GM18867 (cell line): ENCODE data around the gene TMEM87B.
"Not testable (repeated sequence)": the region's sequence is repeated elsewhere in the genome, so short reads cannot be mapped to it uniquely, and the experiment has no call there.

ENCODE experiments used
- ATAC-seq: cut with Tn5 transposase; IDR thresholded peaks from one replicate; pipeline ENCODE4 v1.9.1; 2021; ENCODE audit warnings: mild to moderate bottlenecking, moderate library complexity; ENCODE audit not compliant: unreplicated experiment

The TMEM87B gene

DNA sequence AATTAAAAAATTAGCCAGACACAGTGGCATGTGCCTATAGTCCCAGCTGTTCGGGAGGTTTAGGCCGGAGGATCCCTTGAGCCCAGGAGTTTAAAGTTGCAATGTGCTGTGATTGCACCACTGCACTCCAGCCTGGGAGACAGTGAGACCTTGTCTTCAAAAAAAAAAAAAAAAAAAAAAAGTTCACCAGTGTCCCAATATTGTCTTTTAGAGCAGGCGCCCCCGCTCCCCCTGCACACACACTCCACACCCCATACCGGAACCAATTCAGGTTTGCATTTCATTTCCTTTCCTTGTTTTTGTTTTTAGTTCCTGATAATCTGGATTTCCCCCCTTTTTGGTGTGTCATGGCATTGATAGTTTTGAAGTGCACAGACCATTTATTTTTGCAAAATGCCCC is 10.4 kb downstream of the TMEM87B start:
- peak; percentile 28 for ATAC-seq

DNA sequence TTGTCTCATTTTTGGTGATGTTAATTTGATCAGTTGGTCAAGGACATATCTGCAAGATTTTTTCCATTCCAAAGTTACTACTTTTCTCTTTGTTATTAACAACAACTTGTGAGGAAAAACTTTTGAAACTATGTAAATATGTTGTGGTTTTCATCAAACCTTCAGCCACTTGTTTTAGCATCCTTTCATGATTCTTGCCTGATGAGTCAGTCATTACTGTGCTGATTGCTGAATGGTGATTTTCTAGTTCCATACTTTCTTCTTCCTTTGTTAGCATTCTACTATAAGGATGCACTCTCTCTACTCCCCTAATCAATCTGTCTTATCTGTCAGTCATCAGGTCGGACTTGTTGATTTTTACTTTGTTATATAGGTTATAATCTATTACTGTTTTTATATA is 10.9 kb downstream of the TMEM87B start:
- peak; percentile 63 for ATAC-seq

DNA sequence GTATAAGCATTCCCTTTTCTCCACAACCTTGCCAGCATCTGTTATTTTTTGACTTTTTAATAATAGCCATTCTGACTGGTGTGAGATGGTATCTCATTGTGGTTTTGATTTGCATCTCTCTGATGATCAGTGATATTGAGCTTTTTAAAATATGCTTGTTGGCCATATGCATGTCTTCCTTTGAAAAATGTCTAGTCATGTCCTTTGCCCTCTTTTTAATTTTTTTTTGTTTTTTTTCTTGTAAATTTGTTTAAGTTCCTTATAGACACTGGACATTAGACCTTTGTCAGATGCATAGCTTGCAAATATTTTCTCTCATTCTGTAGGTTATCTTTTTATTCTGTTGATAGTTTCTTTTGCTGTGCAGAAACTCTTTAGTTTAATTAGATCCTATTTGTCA is 14.7 kb downstream of the TMEM87B start:
- ATAC-seq, result not testable (repeated sequence)

DNA sequence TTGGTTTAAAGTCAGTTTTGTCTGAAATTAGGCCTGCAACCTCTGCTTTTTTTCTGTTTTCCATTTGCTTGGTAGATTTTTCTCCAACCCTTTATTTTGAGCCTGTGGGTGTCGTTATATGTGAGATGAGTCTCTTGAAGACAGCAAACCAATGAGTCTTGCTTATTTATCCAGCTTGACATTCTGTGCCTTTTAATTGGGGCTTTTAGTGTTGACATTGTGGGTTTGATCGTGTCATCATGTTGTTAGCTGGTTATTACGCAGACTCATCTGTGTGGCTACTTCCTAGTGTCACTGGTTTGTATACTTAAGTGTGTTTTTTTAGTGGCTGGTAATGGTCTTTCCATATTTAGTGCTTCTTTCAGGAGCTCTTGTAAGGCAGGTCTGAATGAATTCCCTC is 18.8 kb downstream of the TMEM87B start:
- ATAC-seq, result no peak

DNA sequence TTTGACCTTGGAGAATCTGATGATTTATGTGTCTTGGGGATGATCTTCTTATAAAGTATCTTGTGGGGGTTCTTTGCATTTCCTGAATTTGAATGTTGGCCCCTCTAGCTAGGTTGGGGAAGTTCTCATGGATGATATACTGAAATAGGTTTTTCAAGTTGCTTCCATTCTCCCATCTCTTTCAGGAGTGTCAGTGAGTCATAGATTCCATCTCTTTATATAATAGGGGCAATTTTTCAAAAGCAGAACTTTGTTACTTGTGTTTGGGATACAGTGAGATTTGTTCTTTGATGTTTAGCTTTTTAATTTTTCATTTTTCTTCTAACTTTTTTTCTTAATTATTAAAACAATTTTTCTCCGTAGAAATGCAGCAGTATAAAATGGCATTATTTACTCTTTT is 19.4 kb downstream of the TMEM87B start:
- no peak for ATAC-seq

DNA sequence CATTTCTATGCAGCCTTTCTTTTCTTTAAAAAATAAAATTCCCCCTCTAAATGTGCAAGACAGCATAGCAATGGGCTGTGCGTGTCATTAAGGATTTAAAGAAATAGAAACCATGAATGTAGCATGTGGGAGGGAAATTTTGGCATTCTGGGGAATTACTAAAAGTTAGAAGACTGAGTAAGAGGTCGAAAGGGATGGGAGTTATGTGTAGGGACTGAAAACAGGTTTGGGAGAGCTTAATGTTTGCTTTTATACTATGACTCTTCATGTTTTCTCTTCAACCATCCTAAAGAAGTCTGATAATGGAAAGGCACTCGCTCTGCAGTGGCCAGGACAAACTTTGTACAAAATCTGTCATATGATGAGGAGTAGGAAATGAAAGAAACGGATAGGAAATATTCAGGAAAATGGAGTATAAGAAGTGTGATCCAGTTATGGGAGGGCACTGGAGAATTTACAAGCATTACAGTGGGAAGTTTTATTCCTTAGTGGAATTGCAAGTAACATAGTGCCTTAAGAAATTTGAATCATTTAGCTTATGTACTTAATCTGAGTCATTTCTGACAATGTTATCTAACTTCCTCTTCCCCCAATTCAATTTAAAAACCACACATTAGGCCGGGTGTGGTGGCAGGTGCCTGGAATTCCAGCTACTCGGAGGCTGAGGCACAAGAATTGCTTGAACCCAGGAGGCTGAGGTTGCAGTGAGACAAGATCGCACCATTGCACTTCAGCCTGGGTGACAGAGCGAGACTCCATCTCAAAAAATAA is 20.6 kb downstream of the TMEM87B start:
- no peak for ATAC-seq

DNA sequence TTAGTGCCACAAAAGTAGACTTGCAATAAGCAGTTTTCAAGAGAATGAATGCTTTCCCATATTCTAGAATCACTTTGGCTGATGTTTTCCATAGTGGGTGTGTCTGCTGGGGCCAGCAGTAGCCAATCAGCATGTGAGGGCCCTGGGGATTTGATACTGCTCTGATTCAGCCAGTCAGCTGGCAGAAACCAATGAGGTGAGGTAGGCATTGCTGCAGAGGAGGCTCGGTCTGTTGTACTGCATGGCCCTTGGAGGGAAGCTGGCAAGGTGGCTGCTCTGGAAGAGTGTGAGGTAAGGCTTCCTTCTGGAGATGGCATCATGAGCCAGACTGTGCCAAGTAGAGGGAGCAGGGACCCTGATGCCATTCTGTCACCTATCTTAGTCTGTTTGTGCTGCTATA is 22.7 kb downstream of the TMEM87B start:
- ATAC-seq, result no peak

DNA sequence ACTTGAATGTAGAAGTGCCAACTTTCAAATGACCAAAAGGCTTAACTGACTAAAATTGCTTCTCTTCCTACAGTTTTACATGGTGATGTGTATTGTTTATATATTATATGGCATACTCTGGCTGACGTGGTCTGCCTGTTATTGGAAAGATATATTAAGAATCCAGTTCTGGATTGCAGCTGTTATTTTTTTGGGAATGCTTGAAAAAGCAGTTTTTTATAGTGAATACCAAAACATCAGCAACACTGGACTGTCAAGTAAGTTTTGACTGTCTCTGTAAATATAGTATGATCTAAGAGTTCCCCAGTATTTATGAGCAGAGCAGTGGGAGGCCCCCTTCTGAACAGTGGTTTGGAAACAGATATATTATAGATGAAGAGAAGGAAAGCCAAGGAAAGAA is 26.2 kb downstream of the TMEM87B start:
- ATAC-seq, result no peak

DNA sequence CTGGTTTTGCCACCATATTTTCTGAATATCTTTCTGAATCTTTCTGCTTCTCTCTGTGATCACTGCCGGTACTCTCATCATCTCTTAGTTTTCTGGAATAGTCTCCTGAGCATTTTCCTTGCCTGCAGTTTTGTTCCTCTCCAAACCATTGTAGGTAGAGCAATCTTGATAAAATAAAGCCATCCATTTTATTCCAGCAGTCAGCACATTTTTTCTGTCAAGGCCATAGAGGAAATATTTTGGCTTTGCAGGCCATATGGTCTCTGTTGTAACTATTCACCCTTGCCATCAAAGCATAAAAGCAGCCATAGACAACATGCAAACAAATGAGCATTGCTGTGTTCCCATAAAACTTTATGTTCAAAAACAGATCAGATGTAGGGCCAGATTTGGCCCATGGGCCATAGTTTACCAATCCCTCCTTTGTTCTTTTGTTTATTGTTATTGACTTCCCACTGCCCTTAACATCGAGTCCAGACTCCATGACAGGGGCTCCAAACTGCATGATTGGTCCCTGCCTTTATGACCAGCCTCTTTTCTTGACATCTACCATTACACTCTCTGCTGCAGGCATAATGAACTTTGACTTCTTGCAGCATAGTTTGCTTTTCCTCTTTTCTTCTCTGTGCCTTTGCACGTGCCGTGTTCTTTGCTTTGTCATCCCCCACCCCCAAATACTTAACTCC is 29.8 kb downstream of the TMEM87B start:
- ATAC-seq, result no peak

DNA sequence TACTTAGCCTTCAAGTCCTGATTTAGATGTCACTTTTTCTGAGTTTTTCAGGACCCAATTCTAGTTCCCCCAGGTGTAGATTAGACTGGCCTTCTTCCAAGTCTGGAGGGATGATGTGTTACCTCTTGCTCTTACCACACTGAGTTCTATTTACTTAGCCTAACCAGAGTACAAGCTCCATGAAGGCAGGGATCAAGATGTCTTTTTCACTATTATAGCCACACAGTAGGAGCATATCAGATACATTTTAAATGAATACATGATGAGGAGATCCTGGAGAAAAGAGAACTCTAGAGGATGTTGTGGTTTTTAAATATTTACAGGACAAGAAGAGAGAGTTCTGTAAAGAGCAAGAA is 30.3 kb downstream of the TMEM87B start:
- ATAC-seq, result no peak

DNA sequence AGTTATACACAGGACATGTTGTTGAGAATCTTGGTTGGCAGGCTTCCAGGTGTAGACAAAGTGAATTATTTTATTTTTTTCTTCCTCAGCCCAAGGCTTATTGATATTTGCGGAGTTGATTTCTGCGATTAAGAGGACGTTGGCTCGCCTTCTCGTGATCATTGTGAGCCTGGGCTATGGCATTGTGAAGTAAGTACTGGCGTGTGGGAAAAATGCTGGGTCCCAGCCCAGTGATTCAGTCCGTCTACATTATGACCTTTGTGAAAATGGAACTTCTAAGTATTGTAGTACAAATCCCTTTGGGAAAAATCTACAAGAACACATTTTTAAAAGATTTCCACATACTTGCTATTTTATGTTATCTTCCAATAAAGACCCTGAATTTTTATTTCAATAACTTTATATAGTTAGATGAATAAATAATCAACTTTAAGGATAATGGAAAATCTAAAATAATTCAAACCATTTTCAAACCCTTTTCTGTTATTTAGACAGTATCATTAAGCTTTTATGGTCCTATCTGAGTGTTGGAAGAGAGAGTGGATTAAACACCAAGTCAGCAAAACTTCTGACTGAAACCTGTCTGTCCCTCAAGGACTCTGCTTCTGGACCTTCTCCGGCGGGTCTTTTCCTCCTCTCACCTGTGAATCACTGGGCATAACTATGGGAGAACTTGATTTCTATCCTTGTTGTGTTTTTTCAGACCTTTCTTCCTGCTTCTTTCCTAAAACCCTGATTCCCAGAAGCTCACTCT is 31.0 kb downstream of the TMEM87B start:
- no peak for ATAC-seq

DNA sequence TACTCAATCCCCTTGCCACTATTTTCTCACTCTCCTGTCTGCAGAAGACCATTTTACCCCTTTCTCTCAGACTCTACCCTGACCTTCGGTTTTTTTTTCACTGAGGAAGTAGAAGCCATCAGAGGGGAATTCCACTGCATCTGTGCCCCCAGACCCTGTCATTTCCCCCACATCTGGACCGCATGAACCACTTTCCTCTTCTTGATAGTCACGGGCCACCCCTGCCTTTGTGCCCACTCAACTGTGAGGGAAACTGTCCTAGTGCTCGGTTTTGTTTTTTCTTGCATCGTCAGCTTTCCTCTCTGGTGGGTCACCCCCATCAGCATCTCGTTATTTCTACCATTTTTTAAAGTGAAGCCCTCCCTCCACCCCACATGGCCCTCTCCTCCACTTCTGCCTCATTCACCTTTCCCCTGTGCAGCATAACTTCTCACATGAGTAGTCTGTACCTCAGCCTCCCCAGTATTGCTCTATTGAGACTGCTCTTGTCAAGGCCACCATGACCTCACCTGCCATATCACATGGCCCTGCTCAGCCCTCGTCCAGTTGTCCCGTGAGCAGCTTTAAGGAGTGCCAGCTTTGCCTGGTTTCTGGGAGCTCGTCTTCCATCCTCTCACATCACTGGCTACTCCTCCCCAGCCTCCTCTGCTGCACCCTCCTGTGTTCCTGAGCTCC is 32.4 kb downstream of the TMEM87B start:
- no peak for ATAC-seq

DNA sequence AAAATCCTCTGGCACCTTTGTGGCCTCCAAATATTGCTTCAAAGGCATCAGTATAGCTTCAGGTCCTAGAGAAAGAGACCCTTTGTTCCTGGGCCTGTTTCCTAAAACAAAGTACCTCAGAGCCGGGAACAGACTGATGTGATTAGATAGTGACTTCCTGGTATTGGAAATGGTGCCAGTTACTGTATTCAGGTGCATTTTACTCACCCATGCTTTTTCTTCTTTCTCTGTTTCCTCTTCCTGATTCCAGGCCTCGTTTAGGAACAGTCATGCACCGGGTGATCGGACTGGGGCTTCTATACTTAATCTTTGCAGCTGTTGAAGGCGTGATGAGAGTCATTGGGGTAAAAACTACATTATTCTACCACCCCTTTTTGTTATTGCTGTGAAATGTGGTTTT is 34.3 kb downstream of the TMEM87B start:
- ATAC-seq, result no peak

DNA sequence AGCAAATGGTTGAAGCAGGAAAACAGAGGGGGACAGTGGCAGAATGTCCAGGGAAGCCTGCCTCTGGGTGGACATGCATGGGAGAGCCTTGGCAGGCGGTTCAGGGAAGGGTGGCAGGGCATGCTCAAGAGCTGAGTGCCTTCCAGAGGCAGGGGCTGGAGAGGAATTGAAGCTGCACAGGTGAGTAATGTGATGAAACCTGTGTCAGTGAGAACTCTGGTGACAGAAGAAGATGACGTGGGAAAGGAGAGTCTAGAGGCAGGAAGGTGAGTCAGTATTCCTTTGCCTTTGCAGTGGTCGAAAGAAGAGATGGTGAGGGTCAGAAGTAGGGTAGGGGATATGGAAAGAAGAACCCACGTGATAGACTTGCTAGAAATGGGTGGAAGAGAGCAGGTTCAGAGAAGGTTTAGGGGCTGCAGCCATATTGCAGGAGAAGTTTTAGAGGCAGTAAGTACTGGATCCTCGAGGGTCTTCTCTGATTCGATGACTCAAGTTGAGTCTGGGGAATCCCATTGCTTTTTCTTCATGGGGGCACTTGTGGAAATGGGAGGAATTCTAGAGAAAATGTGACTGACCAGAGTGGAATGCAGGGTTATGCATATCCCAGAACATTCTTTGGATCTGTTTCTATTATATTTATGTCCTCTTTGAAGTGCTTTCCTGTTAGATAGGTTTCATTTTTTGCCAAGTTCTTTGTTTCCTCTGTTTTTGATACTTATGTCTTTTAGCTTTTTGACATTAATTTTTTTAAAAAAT is 37.4 kb downstream of the TMEM87B start:
- ATAC-seq, result no peak

DNA sequence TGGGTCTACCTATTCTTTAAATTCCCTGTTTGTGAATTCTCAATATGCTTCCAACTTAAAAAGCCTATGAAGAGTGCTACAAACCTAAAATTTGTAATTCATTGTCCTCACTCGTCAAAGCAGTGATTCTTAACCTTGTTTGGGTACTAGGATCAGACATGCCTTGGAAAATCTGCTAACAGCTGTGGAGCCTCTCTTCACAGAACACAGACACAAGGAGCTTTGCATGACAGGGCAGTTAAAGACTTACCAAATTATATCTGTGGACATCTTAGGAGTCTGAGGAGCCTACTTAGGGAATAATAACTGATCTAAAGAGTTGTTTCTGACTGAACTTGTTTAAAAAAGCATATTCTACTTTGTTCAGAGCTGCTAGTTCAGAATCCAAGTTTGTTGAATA is 38.1 kb downstream of the TMEM87B start:
- ATAC-seq, result no peak

DNA sequence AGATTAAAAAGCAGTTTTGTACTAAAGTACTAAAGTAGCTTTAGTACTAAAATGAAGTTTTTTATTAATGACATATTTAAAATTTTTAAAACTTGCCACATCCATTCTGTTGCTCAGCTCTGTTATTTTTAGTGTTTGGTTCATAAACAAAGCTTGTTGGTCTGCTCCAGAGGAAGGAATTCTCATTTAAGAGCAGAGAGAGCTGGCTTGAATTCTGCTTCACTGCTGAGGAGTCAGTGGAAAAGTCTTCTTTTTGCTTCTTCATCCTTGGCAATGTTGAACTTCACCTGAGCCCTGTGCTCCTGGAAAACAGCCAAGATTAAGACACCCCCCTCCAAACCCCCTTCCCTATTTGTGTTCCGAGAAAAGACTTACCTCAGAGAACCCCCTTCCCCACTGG is 40.6 kb downstream of the TMEM87B start:
- ATAC-seq, result no peak

DNA sequence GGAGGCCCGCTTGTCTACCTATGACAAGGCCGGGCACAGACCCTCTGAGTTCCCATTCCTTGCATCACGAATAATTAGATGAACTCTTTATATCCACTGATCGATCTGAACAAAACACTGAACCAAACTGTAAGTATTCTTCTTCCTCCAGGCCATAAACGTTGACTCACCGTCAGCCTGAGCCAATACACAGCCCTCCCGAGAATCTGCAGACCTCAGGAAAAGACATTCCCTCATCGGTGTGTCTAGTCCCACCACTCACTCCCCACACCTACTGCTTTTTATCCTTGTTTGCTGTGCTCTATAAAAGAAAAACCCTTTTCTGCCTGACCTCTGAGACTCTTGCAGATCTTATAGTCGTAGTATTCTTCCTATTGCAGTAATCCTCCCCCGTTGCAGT is 41.0 kb downstream of the TMEM87B start:
- no peak for ATAC-seq

DNA sequence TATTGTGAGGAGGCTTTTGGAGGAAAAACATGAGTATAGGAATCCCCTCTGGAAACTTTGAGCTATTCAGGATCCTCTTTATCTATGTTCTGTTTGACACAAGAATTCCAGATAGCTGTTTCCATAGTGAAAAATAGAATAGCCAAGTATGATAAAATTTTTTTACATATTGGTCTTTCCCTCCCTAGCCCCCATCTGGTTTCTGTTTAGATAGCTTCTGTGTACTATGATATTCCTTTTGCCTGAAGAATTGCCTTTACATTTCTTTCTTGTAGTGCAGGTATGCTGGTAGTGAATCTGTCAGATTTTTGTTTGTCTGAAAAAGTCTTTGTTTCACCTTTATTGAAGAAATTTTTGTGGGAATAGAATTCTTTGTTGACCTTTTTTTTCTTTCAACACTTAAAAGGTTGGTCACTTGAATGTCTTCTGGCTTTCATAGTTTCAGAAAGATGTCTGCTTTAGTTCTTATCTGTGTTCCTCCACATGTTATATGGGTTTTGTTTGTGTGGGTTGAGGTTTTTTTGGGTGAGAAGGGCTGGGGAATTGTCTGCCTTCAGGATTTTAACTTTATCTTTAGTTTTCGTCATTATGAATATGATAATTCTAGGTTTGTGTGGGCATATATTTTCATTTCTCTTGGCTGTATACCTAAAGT is 53.2 kb downstream of the TMEM87B start:
- ATAC-seq, result no peak

DNA sequence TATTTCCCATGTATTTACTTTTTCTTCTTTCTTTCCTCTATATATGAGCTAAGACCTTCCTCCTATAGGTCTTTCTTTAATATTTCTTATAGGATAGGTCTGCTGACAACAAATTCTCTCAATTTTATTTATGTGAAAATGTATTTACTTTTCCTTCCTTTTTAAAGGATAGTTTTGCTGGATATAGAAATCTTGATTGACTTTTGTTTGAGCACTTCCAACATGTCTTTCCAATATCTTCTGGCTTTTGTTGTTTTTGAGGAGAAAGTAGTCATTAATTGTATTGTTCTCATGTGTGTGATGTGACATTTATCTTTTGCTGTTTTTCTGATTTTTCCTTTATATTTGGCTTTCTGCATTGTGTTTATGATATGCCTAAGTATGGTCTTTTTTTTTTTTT is 54.2 kb downstream of the TMEM87B start:
- ATAC-seq, result no peak

DNA sequence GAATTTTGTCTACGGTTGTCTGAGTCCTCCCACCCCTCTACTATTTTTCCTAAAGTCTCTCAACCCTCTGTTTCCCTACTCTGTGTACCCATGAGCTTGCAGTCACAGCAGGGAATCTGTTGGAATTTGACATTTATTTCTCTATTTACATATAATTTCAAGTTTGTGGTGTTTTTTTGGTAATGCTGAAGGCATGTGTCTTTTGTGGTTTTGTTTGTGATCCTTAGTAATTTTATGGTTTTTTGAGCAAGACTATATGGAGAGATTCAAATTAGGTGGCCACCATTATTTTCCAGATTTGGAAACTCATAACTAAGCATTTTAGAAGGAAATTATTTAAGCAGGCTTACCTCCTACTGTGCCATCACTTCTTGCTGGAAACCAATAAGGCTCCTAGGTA is 55.9 kb downstream of the TMEM87B start:
- no peak for ATAC-seq
